Iris pigment epithelial cell (primary cell): ENCODE results near the gene P4HTM.

ENCODE experiments used
- DNase-seq: peaks from one replicate; pipeline ENCODE4 v3.0.0-alpha.2; 2011; ENCODE audit warnings: low read depth

Gene P4HTM

GRCh38 chr3:49023775-49024174 is 33.7 kb downstream of the P4HTM start:
- no peak for DNase-seq

DNA sequence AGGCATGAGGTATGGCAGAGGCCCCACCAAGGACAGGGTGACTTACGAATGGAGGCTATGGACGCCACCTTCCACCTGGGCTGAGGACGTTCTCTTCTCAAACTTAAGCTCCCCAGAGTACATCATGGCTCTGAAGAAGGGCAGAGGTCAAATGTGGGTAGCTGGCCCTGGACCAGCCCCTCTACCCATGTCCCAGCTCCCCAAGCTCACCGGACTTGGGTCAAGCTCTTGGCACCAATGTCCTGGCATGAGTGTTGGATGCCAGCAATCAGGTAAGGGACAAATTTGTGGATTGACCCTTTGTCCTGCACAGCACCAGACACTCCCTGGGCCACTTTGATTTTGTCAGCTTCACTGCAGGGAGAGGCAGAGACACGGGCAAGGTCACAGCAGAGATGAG is 34.4 kb downstream of the P4HTM start:
- DNase-seq = no peak

DNA sequence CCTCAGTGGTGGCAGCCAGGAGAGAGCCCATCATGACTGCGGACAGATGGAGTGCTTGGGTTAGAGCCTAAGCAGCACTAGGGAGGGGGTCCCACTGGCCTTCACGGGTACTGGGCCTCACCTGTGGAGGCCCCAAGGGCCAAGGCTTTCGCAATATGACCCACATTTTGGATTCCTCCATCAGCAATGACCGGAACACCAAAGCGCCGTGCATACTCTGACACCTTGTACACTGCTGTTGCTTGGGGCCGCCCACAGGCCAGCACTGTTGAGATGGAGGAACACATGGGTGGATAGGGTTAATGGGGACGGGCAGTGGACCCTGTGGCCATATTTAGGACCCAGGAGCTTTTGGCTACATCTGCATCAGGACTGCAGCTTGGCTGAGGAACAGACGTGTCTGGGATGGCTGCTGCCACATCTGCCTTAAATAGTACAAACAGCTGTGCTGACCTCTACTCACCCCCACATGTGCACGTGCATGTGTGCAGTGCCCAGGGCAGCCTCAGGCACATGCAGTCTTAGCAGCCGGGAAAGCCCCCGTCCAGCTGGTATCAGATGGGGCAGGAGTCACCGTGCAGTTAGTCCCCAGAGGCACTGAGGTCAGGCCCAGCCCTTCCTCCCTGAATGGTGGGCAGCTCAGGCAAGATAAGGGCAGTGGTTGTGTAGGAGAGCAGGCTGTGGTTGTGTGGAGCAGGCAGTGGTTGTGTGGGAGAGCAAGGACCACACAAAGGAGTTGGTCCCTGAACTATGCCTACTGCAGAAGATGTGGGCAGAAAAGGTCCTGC is 35.2 kb downstream of the P4HTM start:
- DNase-seq = no peak

- DNase-seq = no peak
Observed at GRCh38 chr3:49025793-49026520, 35.9 kb downstream of the P4HTM start.

- DNase-seq = no peak
Observed at GRCh38 chr3:49026536-49026935, 36.5 kb downstream of the P4HTM start.

DNA sequence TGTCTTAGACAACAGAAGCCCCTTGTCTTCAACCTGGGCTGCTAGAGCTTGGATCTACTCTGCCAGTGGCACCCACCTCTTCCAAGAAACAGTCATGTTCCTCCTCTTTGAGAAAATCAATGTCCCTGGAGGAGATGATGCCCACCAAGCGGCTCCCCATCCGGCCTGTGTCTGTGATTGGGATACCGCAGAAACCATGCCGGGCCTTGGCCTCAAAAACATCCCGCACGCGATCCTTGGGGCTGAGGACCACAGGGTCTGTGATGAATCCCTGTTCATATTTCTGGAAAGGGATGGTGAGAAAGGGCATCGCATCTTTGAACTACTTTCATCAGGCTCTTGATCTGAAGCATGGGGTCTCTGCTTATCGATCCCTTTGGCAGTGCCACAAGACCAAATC is 37.6 kb downstream of the P4HTM start:
- no peak for DNase-seq

GRCh38 chr3:49028298-49028672 is 38.2 kb downstream of the P4HTM start:
- DNase-seq = no peak

GRCh38 chr3:49028673-49029562 is 38.9 kb downstream of the P4HTM start, which contains the start of gene IMPDH2:
Gene IMPDH2 (minus strand): TSS chr3:49029398. CDS start chr3:49029350, 48 bp downstream.
- DNase-seq = peak; percentile 88

GRCh38 chr3:49029563-49029884 is 39.5 kb downstream of the P4HTM start:
- no peak for DNase-seq

DNA sequence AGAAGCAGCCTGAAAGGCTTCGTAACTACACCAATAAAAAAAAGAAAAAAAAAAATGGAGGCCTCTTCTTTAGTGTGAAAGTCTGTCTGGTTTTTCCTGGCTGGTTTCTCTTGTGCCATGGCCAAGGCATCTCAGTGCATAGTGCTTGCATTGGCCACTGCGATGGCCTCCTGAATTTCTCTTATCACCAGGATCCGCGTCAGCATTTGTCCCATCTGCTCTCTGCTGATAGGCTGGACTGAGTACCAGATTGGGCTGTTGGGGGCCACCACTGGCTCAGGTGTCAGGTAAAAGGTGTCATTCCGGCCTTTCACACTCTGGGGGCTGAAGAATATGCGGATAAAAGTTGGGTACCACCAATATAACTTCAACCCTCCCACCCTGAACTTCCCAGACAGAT is 40.3 kb downstream of the P4HTM start:
- no peak for DNase-seq

DNA sequence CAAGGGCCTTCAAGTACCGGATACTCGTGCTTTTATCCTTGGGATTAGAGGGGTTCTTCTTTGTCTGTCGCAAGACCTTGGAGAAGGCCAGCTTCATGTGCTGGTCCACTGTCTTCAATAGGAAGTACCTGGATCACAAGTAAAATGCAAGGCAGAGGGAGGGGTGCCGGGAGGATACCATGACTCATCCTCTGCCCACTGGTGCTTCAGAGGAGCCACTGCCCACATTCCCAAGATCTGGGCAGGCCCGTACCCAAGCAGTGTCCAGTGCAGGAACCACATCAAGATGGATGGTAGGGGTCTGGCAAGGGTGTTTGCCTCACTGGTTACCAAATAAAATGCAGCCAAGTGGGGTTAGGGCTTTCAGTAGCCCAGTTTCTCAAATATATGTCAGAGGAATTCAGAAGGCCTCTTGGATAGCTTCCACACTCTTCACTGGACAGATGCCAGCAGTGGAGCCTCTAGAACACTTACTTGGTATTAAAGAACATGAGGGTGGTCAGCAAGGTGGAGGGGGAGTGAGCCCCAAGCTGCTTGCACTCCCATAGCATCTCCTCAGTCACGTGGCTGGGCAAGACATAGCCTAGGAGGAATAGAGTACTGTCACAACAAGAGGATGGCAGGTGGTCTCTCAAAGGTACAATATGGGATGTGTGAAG is 42.7 kb downstream of the P4HTM start:
- peak; percentile 45 for DNase-seq

GRCh38 chr3:49034650-49035049 is 44.6 kb downstream of the P4HTM start:
- no peak for DNase-seq

DNA sequence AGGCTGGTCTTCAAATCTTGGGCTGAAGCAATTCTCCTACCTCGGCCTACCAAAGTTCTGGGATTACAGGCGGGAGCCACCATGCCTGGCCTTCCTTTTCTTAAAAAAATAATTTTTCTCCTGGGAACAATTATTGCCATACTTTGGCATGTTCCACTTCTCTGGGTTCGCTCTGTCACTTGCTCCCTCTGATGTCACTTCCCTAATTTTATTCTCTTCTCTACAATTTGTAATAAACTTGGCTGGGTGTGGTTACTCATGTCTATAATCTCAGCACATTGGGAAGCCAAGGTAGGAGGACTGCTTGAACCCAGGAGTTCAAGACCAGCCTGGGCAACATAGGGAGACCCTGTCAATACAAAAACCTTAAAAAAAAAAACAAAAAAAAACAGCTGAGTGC is 45.2 kb downstream of the P4HTM start:
- no peak for DNase-seq

DNA sequence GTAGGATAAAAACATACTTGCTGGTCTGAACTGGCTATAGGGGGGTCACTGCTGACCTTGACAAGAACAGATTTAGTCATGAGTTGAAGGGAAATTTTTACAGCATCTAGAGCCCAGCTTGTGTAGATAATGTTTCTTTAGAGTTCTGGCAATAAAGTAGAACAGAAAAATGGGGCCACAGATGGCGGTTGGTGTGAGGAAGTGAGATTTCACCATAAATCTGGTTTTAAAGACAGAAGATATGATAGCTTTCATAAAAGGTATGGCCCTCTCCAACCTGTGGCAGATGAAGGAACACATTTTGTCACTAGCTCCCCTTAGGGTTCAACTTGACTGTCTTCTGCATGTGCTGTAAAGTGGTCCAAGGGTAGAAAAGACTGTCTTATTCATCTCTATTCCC is 63.5 kb downstream of the P4HTM start:
- DNase-seq = no peak

- DNase-seq = no peak
Observed at GRCh38 chr3:49054344-49054862, 64.4 kb downstream of the P4HTM start.
